ENCODE results near the gene HAUS5.
"Not testable (repeated sequence)": the region's sequence is repeated elsewhere in the genome, so short reads cannot be mapped to it uniquely, and the experiment has no call there.

Gene HAUS5

DNA sequence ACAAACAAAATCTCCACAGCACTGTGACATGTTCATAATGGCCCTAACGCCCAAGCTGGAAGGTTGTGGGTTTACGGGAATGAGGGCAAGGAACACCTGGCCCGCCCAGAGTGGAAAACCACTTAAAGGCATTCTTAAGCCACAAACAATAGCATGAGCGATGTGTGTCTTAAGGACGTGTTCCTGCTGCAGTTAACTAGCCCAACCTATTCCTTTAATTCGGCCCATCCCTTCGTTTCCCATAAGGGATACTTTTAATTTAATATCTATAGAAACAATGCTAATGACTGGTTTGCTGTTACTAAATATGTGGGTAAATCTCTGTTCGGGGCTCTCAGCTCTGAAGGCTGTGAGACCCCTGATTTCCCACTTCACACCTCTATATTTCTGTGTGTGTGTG is 5.4 kb upstream of the HAUS5 start:
- not testable (repeated sequence) for DNase-seq (ENCODE audit: low read depth in 4 of 4, low spot score in 1 of 4)

DNA sequence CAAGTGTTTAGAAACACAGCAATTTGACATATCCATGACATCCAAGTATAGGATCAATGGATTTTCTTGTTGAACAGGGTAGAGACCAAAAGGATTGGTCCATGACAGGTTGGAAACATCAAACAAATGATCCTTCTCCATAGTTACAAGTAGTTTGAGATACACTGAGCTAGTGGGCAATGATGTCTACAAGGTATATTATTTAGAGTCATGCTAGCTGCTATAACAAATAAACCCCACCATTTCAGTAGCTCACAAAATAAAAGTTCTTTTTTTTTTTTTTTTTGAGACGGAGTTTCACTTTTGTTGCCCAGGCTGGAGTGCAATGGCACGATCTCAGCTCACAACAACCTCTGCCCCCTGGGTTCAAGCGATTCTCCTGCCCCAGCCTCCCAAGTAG is 4.9 kb upstream of the HAUS5 start:
- DNase-seq (ENCODE audit: low read depth in 4 of 4, low spot score in 1 of 4) = no peak

DNA sequence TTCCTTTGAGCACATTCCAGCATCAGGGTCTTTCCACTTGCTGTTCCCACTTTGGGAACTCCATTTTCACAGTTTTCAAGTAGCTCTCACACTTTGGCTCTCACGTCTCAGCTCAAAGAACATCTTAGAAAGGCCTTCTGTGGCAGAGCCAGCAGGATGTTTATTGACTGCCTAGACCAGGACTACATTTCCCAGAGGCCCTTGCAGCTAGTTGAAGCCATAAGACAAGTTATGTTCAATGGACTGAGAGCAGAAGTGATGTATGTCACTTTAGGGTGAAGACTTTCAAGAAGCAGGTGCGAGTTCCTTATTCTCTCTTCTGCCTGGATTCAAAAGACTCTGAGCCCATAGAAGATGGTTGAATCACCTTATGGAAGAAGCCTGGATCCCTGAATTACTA is 4.3 kb upstream of the HAUS5 start:
- DNase-seq (ENCODE audit: low read depth in 4 of 4, low spot score in 1 of 4) = no peak

DNA sequence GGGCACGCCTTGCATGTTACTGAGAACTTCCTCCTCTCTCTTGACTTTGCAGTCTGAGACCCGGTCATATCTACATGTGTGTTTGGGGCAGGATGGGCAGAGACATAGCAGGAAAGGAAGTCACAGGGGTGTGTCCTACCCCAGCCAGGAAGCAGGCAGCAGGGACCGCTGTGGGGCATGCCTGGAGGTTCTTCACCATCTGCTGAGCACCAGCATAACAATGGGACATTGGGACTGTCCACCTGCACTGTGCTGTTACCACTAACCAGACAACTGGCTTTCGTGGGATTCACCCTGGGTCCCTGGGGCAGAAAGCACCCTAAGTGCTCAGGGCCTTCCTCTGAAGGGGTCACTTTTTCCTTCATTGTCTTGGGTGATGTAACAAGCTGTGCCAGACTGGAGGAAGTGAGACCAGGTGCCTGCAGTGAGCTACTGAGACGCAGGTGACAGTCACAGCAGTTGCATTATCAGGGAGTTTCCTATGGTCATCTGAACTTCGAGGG is 2.6 kb upstream of the HAUS5 start:
- no peak for DNase-seq (ENCODE audit: low read depth in 4 of 4, low spot score in 1 of 4)

DNA sequence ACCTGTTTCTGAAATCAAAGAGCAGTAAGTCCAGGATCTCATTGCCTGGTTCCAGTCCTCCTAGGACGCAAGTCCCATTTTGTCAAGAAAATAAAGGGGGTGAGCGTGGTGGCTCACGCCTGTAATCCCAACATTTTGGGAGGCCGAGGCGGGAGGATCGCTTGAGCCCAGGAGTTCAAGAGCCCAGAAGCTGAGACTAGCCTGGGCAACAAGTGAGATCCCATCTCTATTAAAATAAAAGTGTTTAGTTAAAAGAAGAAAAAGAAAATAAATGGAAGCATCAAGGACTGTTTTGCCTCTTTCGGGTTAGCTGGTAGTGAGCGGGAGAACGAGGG is 344 bp upstream of the HAUS5 start:
- no peak for DNase-seq (ENCODE audit: low read depth in 4 of 4, low spot score in 1 of 4)

DNA sequence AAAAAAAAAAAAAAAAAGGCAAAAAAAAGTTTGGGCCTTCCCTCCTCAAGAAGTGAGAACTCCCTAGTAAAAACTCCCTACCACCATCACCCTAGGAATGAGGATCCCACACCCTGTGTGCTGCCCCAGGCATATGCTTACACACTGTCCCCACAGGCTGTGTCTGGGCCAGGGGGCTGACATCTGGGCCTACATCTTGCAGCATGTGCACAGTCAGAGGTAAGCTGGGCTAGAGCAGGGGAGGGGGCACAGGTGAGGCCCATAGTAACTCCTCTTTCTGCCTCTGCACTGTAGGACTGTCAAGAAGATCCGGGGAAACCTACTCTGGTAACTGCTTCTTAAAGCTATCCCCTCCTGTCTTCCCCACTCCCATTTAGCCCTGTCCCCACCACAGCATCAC is 1.0 kb downstream of the HAUS5 start:
- no peak for DNase-seq (ENCODE audit: low read depth in 4 of 4, low spot score in 1 of 4)

DNA sequence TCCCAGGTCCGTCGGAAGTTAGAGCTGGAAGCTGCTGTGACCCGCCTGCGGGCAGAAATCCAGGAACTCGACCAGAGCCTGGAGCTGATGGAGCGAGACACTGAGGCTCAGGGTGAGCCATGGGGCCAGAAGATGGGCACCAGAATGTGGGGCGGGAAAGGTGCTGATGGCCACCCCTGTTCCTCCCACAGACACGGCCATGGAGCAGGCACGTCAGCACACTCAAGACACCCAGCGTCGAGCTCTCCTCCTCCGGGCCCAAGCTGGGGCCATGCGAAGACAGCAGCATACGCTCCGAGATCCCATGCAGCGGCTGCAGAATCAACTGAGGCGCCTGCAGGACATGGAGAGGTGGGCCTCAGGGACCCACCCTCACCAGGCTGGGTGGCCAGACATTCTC is 2.5 kb downstream of the HAUS5 start:
- no peak for DNase-seq (ENCODE audit: low read depth in 4 of 4, low spot score in 1 of 4)

DNA sequence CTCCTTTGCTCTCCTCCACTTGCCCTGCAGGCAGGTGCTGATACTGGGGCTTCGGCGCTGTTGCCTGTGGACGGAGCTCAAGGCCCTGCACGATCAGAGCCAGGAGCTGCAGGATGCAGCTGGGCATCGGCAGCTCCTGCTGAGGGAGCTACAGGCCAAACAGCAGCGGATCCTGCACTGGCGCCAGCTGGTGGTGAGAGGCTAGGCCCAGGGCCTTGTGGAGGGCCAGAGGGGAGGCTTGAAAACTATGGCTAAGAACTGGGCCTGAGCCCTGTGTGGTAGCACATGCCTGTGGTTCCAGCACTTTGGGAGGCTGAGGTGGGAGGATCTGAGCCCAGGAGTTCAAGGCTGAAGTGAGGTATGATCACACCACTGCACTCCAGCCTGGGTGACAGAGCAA is 6.3 kb downstream of the HAUS5 start:
- no peak for DNase-seq (ENCODE audit: low read depth in 4 of 4, low spot score in 1 of 4)

DNA sequence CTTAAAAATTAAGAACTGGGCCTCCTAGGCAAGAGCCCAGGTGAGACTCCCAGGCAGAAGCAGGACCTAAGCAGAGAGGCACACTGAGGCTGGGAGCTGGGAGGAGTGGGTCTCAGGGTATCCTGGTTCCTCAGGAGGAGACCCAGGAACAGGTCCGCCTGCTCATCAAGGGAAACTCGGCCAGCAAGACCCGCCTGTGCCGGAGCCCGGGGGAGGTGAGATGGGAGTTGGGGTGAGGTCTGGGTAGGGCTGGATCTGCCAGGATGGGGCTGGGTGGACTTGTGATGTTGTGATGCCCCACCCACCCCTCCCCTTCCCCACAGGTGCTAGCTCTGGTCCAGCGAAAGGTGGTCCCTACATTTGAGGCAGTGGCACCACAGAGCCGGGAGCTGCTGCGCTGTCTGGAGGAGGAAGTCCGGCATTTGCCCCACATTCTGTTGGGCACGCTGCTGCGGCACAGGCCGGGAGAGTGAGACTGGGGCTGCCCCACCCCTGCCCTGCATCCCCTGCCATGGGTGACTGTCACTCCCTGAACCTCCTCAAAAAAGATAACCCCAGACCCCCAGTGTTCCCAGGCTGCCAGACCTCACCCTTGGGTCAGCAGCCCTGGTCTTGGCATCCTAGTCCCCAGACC is 6.9 kb downstream of the HAUS5 start:
- DNase-seq (ENCODE audit: low read depth in 4 of 4, low spot score in 1 of 4) = no peak

DNA sequence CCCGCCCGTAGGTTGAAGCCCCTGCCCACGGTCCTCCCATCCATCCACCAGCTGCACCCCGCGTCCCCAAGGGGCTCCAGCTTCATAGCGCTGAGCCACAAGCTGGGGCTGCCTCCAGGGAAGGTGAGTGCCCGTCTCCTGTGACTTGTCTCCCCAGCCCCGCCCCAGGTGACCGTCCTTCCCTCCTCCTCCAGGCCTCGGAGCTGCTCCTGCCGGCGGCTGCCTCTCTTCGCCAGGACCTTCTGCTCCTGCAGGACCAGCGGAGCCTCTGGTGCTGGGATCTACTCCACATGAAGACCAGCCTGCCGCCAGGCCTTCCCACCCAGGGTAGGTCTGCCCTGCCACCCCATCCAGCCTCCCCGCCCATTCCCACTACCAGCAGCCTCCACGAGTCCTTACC is 7.5 kb downstream of the HAUS5 start:
- DNase-seq (ENCODE audit: low read depth in 4 of 4, low spot score in 1 of 4) = no peak

DNA sequence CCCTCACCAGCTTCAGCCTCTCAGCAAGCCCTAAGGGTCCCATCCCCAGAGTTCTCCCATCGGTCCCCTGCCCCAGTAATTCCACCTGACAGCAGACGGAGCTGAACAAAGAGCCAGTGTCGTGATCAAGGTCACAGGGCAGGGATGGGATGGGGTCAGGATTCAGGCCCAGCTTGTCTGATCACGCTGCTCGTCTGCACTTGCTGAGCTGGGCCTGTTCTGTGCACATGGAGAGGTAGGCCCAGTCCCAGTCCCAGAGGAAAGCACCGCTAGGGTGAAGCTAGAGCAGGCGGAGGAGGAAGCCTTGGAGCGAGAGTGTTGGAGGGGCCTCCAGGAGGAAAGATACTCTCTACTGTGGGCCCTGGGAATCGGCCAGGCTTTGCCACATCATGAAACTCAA is 9.2 kb downstream of the HAUS5 start:
- DNase-seq (ENCODE audit: low read depth in 4 of 4, low spot score in 1 of 4) = no peak

DNA sequence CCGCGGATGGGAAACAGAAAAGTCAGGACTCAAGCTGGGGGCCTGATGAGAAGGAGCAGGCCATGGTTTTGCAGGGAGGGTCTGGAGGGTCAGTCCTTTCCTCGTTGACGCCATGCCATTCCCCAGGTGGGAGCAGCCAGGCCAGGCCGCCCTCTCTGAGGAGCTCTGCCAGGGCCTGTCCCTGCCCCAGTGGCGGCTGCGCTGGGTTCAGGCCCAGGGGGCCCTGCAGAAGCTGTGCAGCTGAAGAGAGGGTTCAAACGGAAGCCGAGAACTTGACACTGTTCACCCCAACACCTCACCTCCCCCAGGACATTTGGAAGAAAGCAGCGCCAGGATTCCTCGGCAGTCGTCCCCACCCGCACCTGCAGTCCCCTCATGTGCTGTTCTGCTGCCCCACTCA is 10.2 kb downstream of the HAUS5 start:
- DNase-seq (ENCODE audit: low read depth in 4 of 4, low spot score in 1 of 4) = no peak

DNA sequence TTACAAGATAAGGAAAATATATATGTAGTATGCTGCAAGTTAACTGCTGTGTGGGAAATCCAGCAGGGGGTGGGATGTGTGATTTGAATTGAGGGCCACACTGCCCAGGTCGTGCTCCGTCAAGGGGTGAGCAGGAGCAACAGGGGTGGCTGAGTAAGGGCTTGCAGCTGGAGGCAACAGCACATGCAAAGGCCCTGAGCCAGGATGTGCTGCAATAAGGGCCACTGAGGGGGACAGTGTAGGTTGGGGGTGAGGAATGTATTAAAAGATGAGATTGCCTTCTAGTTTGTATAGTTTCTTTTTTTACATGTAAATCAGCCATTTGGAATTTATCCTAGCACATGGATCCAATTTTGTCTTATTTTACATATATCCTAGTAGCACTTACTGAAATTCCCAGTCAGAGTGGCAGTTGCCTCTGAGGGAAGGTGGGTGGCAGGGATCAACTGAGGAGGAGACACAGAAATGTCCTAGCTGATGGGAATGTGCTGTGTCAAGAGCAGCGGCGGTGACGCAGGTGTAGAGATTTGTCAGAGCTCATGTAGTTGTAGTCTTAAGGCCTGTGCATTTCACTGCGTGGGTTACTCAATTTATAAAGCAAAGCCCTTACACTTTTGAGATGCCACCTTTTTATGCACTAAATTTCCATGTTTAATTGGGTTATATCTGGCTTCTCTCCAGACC is 10.9 kb downstream of the HAUS5 start:
- DNase-seq (ENCODE audit: low read depth in 4 of 4, low spot score in 1 of 4) = no peak

DNA sequence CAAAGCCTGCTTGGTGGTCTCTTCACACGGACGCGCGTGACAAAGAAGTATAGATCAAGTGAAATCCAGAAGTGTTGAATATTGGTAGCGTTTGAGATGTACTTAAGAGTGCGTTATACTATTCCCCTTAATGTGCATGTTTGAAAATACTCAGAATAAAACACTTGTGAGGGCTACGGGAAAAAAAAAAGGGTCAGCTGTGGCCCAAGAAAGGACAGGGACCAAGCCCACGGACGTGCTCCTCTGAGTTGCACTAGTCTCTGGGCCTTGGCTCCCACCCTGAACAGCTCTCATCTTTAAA is 15.7 kb downstream of the HAUS5 start:
- no peak for DNase-seq (ENCODE audit: low read depth in 4 of 4, low spot score in 1 of 4)

DNA sequence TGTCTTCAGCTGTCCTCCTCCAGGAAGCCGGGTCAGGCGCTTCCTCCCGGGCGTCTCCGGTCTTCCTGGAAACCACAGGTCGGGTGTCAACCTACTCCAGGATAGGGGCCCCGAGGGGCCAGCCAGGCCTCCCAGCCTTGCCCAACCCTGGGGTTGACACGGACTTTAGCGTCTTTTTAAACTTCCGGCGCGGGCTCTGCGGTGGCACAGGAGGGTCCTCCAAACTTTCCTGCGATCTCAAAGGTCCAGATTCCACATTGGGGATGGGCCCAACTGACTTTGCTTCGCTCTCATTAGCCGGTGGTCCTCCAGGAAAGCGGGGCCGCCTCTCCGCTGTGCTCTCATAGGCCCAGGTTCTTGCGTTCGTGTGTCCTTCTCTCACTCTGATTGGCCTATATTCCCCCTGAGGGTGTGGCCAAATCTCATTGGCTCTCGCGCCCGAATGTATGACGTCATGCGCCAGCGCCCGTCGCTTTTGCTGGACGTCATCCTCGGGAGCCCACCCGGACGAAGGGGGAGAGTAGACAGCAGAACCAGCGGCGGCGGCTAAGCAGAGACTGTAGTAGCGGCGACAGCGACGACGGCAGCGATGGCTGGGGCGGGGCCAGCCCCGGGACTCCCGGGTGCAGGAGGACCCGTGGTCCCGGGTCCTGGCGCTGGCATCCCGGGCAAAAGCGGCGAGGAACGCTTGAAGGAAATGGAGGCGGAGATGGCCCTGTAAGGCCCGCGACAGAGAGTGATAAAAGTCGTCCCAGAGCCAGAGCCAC is 16.2 kb downstream of the HAUS5 start, which contains the start of gene RBM42:
RBM42 (plus strand) TSS at position 472 of the 767 bp plus-strand sequence; CDS start at position 590, 118 bp downstream.
- peak; percentile 85 to 94 (median 92) for DNase-seq (ENCODE audit: low read depth in 4 of 4, low spot score in 1 of 4)

DNA sequence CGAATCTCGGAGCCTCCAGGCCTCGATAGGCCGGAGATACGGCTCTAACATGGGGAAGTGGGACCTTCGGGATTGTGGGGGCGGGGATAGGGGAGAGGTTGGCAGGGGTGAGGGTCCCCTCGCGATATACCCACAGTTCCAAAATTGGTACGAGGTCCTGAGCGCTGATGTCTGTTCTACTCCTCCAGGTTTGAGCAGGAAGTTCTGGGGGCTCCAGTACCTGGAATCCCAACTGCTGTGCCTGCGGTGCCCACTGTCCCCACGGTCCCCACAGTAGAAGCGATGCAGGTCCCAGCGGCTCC is 16.7 kb downstream of the HAUS5 start:
- no peak for DNase-seq (ENCODE audit: low read depth in 4 of 4, low spot score in 1 of 4)

DNA sequence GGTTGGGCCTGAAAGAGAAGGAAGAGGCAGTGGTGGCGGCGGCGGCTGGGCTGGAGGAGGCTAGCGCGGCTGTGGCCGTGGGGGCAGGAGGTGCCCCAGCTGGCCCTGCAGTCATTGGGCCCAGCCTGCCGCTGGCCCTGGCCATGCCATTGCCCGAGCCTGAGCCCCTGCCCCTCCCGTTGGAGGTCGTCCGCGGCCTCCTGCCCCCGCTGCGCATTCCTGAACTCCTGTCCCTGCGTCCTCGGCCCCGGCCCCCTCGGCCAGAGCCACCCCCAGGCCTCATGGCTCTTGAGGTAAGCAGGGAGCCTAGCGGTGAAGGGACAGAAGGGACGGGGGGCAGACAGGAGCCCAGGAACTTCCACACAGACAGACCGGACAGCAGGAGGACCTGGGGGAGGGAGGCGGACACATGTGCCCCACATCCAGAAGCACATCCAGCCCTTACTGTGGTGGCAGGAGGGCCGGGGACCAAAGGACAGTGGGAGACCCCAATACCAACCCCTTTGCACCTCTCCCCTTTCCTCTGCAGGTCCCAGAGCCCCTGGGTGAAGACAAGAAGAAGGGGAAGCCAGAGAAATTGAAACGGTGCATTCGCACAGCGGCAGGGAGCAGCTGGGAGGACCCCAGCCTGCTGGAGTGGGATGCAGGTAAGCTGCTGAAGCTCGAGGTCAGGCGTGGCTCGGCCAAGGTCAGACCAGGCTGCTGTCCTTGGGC is 21.3 kb downstream of the HAUS5 start:
- no peak for DNase-seq (ENCODE audit: low read depth in 4 of 4, low spot score in 1 of 4)

DNA sequence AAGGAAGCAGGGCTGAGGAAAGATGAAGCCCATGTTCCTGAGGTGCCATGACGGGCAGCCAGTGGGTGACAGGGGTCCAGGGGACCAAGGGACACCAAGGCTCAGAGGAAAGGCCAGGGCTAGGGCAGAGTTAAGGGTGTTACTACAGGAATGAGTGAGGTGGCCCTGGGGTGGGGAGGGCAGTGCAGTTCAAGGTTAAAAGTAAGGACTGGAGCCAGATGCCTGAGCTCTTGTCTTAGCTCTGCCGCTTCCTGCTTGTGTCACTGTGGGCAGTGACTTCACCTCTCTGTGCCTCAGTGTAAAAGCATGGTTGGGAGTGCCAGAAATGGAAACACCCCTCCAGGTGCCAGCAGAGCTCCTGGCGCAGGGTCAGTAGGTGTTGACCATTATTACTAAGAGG is 24.1 kb downstream of the HAUS5 start:
- no peak for DNase-seq (ENCODE audit: low read depth in 4 of 4, low spot score in 1 of 4)

DNA sequence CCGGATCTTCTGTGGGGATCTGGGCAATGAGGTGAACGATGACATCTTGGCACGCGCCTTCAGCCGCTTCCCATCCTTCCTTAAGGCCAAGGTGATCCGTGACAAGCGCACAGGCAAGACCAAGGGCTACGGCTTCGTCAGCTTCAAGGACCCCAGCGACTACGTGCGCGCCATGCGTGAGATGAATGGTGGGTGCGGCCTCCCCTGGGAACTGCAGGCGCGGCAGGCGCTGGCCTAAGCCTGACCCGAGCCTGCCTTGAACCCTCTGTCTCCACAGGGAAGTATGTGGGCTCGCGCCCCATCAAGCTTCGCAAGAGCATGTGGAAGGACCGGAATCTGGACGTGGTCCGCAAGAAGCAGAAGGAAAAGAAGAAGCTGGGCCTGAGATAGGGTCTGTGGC is 24.6 kb downstream of the HAUS5 start:
- DNase-seq (ENCODE audit: low read depth in 4 of 4, low spot score in 1 of 4) = no peak

DNA sequence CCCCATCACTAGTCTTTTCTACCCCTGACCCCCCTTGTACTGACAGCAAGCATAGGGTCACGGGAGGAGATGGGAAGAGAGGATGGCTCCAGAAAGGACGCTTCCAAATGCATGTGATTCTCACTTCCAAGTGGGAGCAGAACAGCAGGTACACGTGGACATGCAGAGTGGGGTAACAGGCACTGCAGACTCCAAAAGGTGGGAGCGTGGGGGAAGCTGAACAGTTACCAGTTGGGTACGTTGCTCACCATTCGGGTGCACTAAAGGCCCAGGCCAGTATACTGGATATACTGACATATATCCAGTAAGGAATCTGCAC is 26.7 kb downstream of the HAUS5 start:
- DNase-seq (ENCODE audit: low read depth in 4 of 4, low spot score in 1 of 4) = no peak

DNA sequence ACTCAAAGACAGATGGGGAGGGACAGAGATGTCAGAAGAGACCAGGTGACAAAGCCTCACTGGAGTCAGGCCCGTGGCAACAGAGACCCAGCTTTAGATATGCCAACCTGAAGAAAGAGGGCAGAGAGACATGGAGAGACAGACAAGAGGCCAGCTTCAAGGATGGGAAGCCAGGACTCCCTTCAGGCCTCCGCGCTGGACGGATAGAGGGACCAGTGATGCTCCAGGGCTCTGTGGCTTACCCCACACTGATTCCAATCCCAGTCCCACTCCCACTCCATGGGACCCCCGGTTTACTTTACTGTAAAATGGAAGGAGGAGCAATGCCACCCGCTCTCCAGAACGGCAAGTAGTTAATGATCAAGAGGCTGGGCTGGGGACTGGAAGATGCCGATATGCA is 27.3 kb downstream of the HAUS5 start:
- DNase-seq (ENCODE audit: low read depth in 4 of 4, low spot score in 1 of 4) = no peak

DNA sequence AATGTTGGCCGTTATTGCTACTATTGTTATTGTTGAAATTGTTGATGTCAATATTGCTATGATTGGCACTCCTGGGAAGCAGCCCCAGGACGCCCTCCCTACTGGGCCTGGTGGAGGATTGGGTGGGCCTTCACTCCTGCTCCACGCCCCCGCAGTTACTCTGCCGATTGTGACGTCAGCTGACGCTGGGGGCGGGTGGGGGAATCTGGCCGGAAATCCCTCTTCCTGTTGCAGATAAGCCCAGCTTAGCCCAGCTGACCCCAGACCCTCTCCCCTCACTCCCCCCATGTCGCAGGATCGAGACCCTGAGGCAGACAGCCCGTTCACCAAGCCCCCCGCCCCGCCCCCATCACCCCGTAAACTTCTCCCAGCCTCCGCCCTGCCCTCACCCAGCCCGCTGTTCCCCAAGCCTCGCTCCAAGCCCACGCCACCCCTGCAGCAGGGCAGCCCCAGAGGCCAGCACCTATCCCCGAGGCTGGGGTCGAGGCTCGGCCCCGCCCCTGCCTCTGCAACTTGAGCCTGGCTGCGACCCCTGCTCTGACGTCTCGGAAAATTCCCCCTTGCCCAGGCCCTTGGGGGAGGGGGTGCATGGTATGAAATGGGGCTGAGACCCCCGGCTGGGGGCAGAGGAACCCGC is 29.1 kb downstream of the HAUS5 start, which contains the start of gene ETV2:
ETV2 (plus strand) TSS at position 231 of the 637 bp plus-strand sequence. CDS start 716 bp downstream, outside the sequence.
- peak in 1 of 4 experiments; percentile 12 for DNase-seq (ENCODE audit: low read depth in 4 of 4, low spot score in 1 of 4)
